ENCODE results near the gene IP6K3. TPM values are rescaled to one million over a fixed set of nuclear protein-coding genes. Genes with fewer than 3 reads are reported as not detected.

The IP6K3 gene
- total RNA-seq, 1 donor from 2014 or later, result 3.8 TPM

GRCh38 chr6:33672808-33673207 lies 73.9 kb downstream of the IP6K3 start:
- DNase-seq, result peak; percentile 28

GRCh38 chr6:33671744-33672072 lies 75.0 kb downstream of the IP6K3 start:
- DNase-seq, result no peak

Small RNAs within 50 kb of the gene (small RNA-seq; reads per million reads assigned to genes)
- gene MIR3934 (ENCODE audit: low replicate concordance), result not detected

Other genes with a start within 250 kb of the IP6K3 start
- gene BAK1, start 166.6 kb downstream of the IP6K3 start, total RNA-seq, result 7.0 TPM
- 18.7 TPM for gene ITPR3, start 125.6 kb downstream of the IP6K3 start, total RNA-seq
- gene UQCC2, start 35.2 kb downstream of the IP6K3 start, total RNA-seq, result 12.2 TPM
- gene LEMD2, start 42.2 kb upstream of the IP6K3 start, total RNA-seq, result 39.2 TPM
- not detected for gene MLN, start 57.1 kb upstream of the IP6K3 start, total RNA-seq